HG03442 (cell line): ENCODE measurements around the gene EXOC8.
A peak's percentile ranks its signal among the peaks of the same experiment; 100 is the strongest.

ENCODE experiments used
- ATAC-seq: cut with Tn5 transposase; IDR thresholded peaks from one replicate; pipeline ENCODE4 v1.9.1; 2021; ENCODE audit warnings: mild to moderate bottlenecking, moderate library complexity; ENCODE audit not compliant: unreplicated experiment

Gene EXOC8

GRCh38 chr1:231337472-231338269 is at the start of gene EXOC8:
Gene EXOC8 (minus strand): TSS chr1:231337852. CDS start chr1:231337745, 107 bp downstream.
- peak; percentile 77 for ATAC-seq

- ATAC-seq = no peak
Measured at GRCh38 chr1:231386466-231386865, 48.8 kb upstream of the EXOC8 start.

- no peak for ATAC-seq
Measured at GRCh38 chr1:231385416-231385748, 47.7 kb upstream of the EXOC8 start.

DNA sequence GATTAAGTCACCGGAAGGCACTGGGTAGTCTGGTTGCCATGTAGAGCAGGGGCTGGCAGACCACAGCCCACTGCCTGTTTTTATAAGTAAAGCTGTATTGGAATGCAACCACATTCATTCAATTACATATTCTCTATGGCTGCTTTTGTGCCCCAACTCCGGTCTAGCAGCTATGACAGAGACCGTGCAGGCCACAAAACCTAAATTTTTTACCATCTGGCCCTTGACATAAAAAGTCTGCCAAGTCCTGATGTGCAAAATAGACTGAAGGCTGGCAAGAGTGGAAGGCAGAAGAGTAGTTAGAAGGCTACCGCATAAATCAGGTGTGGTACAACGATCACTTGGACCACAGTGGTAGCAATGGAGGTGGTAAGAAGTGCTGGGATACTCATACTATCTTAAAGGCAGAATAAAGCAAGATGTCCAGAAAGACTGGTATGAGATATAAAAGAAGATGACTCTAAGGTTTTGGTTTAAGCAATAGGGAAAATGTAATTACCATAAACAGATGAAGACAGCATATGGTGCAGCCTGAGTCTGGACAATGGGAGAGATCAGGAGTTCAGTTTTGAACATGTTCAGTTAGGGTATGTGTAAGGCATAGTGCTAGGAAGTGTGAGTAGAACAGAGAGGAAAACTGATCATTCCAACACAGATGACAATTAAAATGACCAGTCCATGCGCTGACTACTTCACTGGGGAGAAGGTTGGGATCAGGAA is 47.2 kb upstream of the EXOC8 start:
- ATAC-seq = no peak

DNA sequence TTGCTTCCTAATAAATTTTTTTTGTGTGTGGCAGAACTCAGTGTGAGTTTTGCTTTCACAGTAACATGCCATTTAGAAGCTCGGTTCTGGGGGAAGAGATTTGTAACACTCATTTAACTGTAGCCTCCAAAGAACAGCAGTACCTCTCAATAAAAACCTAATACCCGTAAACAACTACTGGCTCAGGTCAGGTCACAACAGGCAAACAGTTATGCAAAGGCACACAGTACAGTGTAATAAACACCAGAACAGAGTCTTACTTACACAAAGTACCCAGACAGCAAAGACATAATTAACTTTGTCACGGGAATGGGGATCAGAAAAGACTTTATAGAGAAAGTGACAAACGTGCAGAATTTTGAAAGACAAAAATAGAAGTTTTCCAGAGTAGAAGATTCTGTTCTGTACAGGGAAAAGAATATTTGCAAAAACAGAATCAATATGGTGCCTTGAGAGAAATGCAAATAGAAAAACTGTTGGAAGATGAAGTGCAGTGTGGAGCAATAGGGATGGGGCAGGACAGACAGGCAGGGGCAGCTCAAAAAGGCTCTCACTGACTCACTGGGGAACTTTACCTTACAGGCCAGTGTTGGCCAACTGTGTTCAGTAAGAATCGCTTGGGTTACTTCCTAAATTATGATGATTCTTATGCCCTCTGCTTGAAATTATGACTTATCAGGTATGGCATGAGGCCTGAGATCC is 45.7 kb upstream of the EXOC8 start:
- ATAC-seq = no peak

- no peak for ATAC-seq
Measured at GRCh38 chr1:231382426-231382825, 44.8 kb upstream of the EXOC8 start.

GRCh38 chr1:231381729-231382128 is 44.1 kb upstream of the EXOC8 start:
- ATAC-seq = no peak

- peak; percentile 61 for ATAC-seq
Measured at GRCh38 chr1:231376875-231377549, 39.4 kb upstream of the EXOC8 start.

DNA sequence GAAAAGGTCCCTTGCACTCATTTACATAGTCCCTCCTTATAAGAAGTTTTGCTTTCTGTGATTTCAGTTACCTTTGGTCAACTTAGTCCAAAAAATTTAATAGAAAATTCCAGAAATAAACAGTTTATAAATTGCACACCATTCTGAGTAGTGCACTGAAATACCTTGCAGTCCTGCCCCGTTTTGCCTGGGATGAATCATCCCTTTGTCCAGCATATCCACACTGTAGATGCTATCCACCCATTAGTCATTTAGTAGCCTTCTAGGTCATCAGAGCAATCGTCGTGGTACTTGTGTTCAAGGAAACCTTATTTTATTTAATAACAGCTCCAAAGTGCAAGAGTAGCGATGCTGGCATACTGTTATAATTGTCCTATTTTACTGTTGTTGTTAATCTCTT is 38.4 kb upstream of the EXOC8 start:
- no peak for ATAC-seq

DNA sequence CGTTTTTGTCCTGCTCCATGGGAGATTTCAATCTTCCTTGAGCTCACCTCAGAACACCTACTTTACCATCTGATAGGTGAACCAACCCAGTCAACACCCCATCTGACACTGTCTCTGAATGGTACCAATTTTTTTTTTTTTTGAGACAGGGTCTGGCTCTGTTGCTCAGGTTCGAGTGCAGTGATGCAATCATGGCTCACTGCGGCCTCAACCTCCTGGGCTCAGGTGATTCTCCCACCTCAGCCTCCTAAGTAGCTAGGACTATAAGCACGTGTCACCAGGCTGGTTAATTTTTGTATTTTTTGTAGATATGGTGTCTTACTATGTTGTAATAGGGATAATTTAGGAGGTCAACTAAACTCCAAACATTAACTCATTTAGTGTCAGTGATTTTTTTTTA is 36.7 kb upstream of the EXOC8 start:
- no peak for ATAC-seq

DNA sequence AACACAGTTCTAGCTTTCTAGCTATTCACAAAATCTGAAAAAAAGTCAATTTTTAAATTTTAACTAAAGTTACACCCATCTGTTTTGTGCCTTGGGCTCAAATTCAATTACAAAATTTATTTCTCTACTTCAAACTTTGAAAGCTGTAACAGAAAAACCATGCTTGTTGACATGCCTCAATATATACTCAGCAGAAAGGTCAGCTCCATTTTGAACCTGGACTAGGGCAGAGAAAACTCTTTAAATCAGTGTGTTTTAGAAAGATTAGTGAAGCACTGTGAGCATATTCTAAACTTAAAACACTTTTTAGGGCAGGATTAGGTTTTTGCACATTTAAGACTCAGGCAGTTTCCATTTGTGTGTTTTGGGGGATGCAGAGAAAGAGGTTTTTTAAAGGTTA is 34.8 kb upstream of the EXOC8 start:
- no peak for ATAC-seq

DNA sequence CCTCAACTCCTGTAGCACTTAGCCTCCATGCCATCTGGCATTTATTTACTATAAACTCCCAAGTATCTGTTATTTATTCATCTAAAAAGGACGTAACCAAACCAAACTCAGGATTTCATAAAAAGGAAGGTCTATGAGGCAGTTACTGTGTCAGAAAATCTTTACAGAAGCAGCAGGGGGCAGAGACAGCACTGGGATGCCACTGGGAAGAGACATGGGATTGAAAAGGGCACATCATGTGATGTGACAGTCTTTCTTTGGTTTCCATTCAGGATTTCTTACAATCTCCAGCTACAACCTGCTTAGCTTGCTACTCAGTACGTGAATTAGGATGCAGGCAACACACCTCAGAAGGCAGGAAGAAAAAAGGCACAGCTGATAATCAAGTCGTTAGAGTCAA is 31.6 kb upstream of the EXOC8 start:
- no peak for ATAC-seq

- no peak for ATAC-seq
Measured at GRCh38 chr1:231364192-231364591, 26.5 kb upstream of the EXOC8 start.

DNA sequence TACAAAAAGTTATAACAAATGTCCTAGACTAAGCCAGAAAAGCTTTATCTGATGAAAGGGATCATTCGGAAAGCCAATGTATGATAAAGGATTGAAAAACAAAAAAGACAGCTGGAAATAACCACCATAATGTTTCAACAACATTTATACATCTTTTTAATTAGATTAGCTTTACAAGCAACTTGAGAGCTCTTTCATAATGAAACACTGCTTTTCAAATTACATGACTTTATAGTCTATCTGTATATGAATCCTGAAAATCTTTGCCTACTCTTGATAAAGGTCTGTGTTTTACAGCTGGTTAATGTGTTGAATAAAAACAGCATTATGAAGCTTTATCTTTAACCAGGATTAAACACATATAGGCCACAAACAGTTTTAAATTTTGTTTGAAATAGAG is 26.0 kb upstream of the EXOC8 start:
- ATAC-seq = no peak

DNA sequence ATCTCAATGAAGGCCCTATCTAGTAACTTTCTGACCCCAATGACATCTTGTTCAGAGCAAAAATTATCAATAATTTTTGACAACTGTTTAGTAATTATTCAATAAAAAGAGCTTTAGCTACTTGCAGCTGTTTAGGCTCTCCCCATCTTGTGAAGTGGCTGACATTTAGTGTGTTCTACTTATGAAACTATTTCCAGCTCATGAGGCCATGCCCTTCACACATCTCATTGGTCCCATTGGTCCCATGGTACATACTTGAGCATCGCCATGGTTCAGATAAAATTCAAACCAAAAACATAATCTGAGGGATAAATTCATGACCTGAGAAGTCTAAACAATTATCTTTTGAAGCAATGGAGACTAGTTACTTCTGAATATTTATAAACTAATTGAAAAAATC is 24.7 kb upstream of the EXOC8 start:
- ATAC-seq = no peak

DNA sequence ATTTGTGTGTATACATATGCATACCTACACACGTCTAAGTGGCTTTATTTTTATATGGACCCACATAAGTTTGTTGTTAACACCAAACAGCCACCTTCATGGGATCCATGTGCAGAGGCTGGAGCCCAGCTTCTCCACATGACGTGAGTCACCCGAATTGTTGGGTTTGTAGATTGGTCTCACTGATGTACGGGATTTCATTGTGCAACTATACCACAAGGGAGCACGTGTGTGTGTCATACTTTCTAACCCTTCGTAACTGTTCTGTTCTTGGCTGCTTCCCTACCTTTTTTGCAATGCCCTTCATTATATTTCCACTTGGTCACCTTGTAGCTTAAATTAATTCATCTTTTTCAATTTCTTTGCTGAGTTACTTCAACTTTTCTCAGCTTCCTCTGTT is 21.5 kb upstream of the EXOC8 start:
- no peak for ATAC-seq

DNA sequence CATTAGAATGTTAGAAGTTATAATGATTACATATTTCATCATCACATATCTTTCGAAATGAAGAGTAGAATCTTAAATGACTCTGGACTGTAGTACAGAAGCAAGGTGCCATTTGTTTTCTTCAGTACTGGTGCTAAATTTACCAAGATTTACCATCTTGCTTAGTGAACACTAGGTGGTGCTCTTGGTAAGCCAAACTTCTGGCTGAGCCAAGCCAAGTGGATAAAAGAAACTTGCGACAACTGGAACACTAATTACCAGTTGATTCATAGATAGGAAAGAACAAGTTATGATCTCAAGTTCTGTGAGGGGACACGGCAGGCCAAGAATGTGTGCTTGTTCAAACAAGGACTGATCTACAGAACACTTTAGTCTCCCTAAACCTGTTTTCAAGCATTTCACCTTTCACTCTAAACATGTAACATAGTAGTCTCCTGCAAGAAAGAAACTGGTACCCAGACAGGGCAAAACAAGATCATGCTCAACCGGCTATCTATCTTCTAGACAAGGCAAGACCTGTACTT is 20.2 kb upstream of the EXOC8 start:
- peak; percentile 88 for ATAC-seq

DNA sequence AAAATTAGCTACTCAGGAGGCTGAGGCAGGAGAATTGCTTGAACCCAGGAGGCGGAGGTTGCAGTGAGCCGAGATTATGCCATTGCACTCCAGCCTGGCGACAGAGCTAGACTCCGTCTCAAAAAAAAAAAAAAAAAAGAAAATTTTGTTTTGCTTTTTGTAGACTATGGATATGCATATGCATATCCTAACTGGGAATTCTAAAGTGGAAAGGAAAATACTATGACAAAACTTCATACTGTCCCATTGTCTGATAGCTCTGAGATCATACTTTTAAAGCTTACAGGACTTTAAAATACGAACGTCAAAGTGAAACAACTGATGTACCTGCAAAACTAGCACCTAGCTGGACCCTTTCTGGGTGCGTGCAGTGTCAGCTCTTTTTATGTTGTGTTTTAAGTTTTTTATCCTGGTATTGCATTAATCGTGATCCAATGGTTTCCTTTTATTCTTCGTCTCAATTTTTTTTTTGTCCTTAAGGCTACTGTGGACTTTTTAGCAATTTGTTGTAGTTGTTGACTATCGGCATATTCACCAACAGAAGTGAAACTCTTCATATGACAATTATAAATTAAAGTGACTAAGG is 19.6 kb upstream of the EXOC8 start:
- no peak for ATAC-seq

DNA sequence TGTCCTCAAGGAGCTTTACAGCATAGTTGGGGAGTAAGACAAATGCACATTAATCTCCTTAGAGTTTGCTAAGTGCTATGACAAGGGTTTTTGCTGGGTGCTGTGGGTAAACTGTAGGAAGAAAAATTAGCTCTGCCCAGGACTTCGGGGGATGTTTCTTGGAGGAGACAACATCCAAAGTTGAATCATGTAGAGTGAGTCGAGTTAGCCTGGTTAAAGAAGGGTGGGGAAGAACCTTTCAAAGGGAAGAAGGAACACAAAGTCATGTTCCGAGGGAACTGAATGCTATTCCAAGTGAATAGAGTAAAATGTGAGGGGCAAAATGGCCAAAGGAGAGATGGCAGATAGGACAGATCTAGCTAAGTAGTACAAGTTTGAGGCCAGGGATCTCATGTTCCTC is 17.5 kb upstream of the EXOC8 start:
- ATAC-seq = no peak

DNA sequence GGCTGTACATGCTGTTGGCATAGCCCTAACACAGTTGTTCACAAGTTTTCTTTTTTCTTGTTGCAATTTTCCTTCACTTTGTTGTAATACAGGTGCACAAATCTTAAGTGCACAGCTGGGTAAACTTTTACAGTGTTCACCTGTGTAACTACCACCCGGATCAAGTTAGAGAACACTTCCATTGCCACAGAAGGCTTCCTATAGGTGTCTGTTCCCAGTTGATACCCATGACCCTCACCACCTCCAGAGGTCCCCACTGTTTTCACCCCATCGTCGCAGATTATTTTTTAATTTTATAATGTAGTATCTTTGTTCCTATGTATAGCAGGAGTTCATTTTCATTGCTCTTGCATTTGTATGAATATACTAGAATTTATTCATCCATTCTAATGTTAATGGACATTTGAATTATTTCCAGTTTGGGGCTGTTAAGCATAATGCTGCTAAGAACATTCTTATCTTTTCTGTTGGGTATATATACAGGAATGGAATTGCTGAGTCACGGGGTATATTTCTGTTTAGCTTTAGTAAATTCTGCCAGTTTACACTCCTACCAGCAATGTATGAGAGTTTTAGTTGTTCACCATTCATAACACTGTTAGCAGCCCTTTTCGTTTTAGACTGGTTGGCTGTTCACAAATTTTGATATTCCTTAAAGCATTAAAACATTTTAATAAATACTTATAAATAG is 16.8 kb upstream of the EXOC8 start:
- no peak for ATAC-seq
